ENCODE results near the gene ZCCHC17.

GRCh38 chr1:31374511-31375196 lies 77.8 kb downstream of the ZCCHC17 start:
- no peak for TF ChIP-seq CTCF (IDR thresholded peaks at IDR 0.05)
- no peak for TF ChIP-seq EZH2 (IDR thresholded peaks at IDR 0.05; ENCODE audit: borderline replicate concordance, insufficient read depth, low read depth, low read length, poor library complexity, severe bottlenecking)

All from B cell (primary cell).